NCI-H1436 treated with DMSO at 0.1 percent for 48 hours (cell line): Measurements from ENCODE around the gene UFSP2.

ENCODE experiments used
- DNase-seq: peaks from one replicate; lab custom pipeline; 2025; lab: John Stamatoyannopoulos, UW

The UFSP2 gene, protein sequence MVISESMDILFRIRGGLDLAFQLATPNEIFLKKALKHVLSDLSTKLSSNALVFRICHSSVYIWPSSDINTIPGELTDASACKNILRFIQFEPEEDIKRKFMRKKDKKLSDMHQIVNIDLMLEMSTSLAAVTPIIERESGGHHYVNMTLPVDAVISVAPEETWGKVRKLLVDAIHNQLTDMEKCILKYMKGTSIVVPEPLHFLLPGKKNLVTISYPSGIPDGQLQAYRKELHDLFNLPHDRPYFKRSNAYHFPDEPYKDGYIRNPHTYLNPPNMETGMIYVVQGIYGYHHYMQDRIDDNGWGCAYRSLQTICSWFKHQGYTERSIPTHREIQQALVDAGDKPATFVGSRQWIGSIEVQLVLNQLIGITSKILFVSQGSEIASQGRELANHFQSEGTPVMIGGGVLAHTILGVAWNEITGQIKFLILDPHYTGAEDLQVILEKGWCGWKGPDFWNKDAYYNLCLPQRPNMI

DNA sequence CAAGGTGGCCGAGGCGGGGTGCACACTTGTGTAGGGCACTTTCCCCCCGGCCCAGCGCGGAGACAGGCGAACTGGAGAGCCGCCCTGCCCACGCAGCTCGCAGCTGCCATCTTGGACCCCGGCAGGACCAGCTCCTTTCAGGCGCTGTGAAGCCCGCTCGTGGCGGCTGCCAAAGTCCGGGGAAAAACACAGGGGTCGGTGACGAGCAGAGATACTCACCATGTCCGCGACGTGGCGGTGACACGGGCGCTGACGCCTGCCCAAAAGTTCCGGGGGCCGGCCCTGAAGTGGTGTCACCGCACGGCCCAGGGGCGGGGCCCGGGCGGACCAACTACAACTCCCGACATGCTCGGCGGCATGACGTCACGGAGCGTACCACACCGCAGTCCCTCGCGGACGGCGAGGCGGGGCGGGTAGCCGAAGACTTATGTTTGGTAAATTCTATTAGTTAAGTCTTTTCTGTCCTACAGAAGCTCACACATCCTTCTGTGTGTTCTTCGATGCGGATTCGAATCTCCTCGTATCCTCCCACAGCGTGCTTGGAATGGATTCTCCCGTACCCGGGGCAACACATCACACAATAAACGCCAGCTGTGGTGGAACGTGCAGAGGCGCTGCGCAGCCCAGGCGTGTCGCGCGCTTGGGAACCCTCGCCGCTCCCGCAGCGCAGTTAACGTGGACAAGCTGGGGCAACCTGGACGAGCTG, at the start of gene UFSP2:
UFSP2 (minus strand) TSS at position 318 of the 706 bp plus-strand sequence; CDS start at position 222, 96 bp downstream.
- DNase-seq = peak; percentile 36

GRCh38 chr4:185473247-185473646, 47.5 kb upstream of the UFSP2 start:
- no peak for DNase-seq

- DNase-seq = no peak
Measured at GRCh38 chr4:185472103-185472542, 46.4 kb upstream of the UFSP2 start.

GRCh38 chr4:185471235-185472102, 45.7 kb upstream of the UFSP2 start, which contains the start of gene CCDC110:
Gene CCDC110, minus strand, starts transcription at chr4:185471733. Its CDS starts 50 bp downstream, at chr4:185471683.
- DNase-seq = no peak

DNA sequence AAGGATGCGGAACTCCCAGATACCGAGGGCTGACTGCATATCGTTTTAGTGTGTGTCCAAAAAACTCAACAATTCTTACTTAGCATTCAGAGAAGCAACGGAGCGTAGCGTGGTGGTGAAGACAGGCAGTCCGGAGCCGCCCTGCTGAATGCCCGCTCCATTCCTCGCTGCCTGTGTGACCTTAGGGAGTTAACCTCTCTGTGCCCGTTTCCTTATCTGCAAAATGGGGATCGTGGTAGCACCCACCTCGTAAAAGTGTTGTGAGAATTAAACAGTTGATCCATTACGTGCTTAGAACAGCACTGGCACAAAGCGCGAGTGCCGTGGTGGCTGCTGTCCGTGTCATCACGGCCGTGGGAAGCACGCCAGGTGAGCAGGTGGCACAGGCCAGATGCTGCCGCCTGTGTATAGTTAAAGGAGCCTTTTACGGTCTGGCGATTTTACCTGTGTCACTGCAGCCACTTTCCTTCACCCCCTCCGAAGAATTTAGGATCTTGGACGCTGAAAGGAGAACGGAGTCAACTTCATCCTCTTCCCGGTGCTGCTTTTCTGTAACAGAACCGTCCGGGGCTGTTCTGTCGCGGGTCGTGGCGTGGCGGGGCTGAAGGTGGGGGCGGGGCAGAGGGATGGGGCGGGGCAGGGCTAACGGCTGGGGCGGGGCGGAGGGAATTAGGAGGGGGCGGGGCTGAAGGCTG, 44.9 kb upstream of the UFSP2 start:
- no peak for DNase-seq

- no peak for DNase-seq
Measured at GRCh38 chr4:185469580-185470154, 43.9 kb upstream of the UFSP2 start.

DNA sequence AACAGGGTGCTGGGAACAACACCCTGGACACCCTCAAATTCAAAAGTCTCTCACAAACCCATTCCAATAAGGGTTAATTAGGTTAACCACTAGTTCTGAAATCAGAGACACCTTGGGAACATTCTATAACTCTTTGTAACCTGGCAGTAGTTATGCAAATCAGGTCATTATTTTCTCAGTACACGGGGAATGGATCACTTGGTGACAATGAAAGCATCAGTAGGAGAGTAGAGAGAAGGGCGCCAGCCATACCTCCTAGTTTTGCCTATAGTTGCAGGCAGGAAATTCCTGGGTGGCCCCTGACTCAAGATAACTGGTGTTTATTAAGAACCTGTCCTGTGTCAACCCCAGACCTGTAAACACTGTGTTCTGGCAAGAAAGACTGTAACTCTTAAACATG, 43.2 kb upstream of the UFSP2 start:
- no peak for DNase-seq

GRCh38 chr4:185467991-185468390, 42.2 kb upstream of the UFSP2 start:
- no peak for DNase-seq

DNA sequence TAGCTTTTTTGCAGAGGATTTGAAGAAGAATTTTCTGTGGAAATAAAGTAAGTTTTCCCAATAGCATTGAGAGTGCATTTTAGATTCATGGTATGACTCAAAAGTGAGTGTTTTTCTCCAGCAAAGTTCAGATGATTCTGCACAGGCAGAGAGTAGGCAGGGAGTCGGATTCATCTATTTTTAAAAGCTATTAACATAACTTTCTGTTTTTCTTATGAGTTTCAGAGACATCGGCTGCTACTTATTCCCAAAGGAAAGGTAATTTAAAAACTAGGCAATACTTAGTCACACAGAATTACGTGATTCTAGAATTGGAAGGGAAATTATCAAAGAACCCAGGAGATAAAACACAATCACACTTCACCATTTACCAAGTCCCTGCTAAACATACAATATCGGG, 41.3 kb upstream of the UFSP2 start:
- no peak for DNase-seq

GRCh38 chr4:185465707-185466106, 39.9 kb upstream of the UFSP2 start:
- no peak for DNase-seq

DNA sequence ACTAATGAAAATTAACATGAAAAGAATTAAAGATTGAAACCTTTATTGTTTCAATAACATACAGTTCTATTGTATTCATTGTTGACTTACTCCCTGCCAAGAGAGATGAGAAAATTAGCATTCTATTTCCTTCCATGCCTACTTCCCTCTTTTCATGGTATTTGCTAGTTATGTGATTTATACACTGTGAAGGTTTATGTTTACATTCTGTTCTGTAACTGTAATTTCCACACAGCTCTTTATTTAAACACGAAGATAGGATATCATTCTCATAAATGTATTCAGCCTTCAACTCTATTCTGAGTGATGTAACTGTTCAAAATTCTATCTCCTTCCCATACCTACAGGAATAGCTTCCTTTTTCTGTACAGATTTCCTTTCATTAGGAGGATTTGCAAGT, 39.1 kb upstream of the UFSP2 start:
- DNase-seq = no peak

DNA sequence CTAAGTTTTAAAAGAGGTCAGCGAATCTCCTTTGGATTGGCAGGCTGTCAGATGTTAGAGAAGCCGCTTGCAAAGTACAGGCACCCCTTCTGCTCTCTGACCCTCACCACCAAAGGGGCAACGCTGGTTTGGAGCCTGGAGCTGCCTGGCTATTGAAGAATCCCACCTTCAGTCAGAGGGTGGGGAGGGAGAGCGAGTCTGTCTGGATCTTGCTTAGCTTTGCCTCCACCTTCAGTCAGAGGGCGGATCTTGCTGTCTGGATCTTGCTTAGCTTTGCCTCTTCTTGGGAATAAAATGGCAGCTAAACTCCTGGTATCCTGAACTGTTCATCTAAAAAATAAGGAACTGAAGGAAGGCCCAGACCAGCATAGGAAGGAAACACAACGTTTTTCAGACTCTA, 38.4 kb upstream of the UFSP2 start:
- DNase-seq = no peak

DNA sequence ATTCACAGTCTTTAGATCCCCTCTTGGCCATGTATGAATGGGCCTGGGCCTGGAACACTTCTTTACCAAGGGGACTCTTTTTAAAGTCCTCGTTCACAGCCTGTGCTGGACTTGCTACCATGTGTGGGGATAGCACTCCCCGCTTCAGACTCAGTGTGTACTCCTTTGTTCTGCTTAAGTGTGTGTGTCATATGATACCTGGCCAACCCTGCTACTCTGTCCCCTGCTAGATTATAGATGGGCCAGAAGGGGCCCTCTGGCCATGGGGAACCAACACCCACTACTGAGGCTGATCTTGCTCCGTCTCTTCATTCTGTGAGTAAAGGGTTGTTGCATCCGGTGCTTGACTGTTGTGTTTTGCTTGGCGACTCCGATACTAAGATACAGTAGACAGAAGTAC, 37.8 kb upstream of the UFSP2 start:
- DNase-seq = no peak

GRCh38 chr4:185461565-185461964, 35.8 kb upstream of the UFSP2 start:
- DNase-seq = no peak

DNA sequence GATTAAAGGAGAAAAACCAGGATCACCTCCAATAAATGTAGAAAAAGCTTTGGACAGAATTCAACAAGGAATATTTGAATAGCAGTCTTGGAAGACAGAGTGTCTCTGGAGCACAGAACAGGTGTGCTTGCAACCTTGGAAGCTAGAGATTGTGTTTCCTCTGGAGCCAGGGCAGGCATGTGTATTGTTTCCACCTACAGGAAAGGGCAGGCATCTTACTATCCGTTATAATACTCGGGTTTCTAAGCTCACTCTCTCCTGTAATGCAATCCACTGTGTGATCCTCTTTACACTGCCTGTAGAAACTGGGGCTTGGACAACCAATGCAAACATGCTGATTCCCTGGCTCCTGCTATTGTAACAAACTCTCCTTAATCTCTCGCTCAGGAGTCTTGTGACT, 31.4 kb upstream of the UFSP2 start:
- no peak for DNase-seq

DNA sequence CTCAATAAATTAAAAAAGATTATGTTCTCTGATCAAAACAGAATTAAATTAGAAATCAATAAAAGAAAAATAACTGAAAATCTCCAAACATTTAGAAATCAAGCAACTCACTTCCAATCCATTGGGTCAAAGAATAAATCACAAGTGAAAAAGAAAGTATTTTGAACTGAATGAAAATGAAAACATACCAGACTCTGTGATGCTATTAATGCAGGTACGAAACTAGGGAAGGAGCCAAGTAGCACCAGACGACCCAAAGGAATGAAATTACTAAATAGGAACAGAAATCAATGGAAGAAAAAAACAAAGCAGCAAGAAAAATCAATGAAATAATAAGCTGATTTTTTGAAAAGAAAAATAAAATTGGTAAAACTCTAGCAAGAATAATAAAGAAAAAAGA, 30.4 kb upstream of the UFSP2 start:
- no peak for DNase-seq

DNA sequence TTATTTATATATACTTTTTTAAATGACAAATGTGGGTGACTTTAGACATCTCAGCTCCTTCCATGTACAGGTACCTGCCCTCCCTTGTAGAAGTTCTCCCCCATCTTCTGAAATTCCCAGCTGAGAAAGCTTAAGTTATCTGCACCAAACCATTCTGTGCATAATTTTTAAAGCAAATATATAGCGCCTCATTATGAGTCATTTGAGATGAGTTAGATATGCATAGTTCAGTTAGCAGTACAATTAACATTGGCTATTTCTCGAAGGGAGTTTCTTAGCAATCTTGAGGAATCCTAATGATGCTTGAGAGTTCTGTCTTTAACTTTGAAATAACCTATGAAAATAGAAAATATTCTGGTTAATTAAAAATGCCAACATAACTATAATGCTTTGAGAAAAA, 19.4 kb upstream of the UFSP2 start:
- no peak for DNase-seq

- DNase-seq = no peak
Measured at GRCh38 chr4:185441479-185441878, 15.7 kb upstream of the UFSP2 start.

DNA sequence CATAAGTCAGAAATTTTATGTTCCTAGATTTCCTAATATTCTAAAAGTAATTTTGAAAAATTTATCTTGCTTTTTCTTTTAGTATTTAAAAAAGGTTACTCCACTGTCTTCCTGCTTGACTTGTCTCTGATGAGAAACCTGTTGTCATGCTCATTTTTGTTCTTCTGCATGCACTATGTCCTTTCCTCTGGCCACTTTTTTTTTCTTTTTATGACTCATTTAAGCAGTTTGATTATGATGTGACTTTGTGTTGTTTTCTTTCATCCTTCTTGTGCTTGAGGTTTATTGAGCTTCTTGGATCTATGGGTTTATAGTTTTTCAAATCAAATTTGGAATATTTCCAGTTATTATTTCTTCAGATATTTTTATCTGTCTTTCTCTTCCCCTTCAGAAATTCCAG, 12.0 kb upstream of the UFSP2 start:
- no peak for DNase-seq

DNA sequence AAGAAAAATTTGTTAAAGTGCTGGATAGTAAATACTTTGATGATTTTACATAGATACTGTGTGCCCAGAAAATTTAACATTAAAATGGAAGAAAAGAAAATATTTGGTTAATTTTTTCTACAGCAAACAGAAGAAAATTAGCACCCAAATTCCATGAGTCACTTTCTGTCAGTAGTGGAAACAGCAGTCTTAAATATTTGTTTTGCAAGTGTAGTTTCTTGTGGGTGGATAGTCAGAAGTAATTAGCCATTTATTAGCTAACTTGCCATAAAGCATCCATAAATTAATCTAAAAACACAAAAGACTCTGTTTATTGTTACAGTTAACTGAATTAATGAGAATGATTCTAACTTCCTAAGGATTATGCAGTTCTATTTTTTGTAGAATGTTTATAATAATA, 9.7 kb upstream of the UFSP2 start:
- no peak for DNase-seq

DNA sequence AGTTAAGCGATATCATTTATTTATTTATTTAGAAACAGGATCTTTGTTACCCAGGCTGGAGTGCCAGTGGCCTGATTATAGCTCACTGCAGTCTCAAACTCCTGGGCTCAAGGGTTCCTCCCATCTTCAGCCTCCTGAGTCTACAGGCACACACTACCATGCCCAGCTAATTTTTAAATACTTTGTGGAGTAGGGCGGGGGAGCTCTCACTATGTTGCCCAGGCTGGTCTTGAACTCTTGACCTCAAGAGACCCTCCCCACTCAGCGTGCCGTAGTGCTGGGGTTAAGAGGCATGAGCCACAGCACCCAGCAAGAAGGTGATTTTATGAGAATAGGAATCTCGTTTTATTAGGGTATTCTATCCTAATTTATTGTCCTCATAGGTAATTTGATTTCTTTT, 3.9 kb upstream of the UFSP2 start:
- DNase-seq = no peak
